Measurements from ENCODE around the gene FOXN3. TPM values are rescaled to one million over a fixed set of nuclear protein-coding genes. Genes with fewer than 3 reads are reported as not detected.

Gene FOXN3
- total RNA-seq, 1 experiment from 2014 or later: 21.0 TPM

- DNase-seq (ENCODE audit: low read depth): no peak
Measured at GRCh38 chr14:89409961-89410360, 7.1 kb downstream of the FOXN3 start.

GRCh38 chr14:89408907-89409700 lies 7.9 kb downstream of the FOXN3 start:
- DNase-seq (ENCODE audit: low read depth): no peak

GRCh38 chr14:89407856-89408255 lies 9.2 kb downstream of the FOXN3 start:
- DNase-seq (ENCODE audit: low read depth): no peak

GRCh38 chr14:89406941-89407340 lies 10.1 kb downstream of the FOXN3 start:
- no peak for DNase-seq (ENCODE audit: low read depth)

- DNase-seq (ENCODE audit: low read depth): no peak
Measured at GRCh38 chr14:89406361-89406760, 10.7 kb downstream of the FOXN3 start.

- DNase-seq (ENCODE audit: low read depth): no peak
Measured at GRCh38 chr14:89405712-89406111, 11.3 kb downstream of the FOXN3 start.

GRCh38 chr14:89402363-89402762 lies 14.7 kb downstream of the FOXN3 start:
- no peak for DNase-seq (ENCODE audit: low read depth)

- no peak for DNase-seq (ENCODE audit: low read depth)
Measured at GRCh38 chr14:89401761-89402160, 15.3 kb downstream of the FOXN3 start.

- DNase-seq (ENCODE audit: low read depth): no peak
Measured at GRCh38 chr14:89401241-89401640, 15.8 kb downstream of the FOXN3 start.

GRCh38 chr14:89400529-89400928 lies 16.5 kb downstream of the FOXN3 start:
- DNase-seq (ENCODE audit: low read depth): no peak

- peak; percentile 57 for DNase-seq (ENCODE audit: low read depth)
Measured at GRCh38 chr14:89399594-89400068, 17.4 kb downstream of the FOXN3 start.

GRCh38 chr14:89399157-89399556 lies 17.9 kb downstream of the FOXN3 start:
- DNase-seq (ENCODE audit: low read depth): no peak

GRCh38 chr14:89397569-89398230 lies 19.3 kb downstream of the FOXN3 start:
- DNase-seq (ENCODE audit: low read depth): no peak

GRCh38 chr14:89394972-89395371 lies 22.1 kb downstream of the FOXN3 start:
- no peak for DNase-seq (ENCODE audit: low read depth)

GRCh38 chr14:89393222-89393745 lies 23.7 kb downstream of the FOXN3 start:
- no peak for DNase-seq (ENCODE audit: low read depth)

- DNase-seq (ENCODE audit: low read depth): no peak
Measured at GRCh38 chr14:89392181-89392580, 24.9 kb downstream of the FOXN3 start.

GRCh38 chr14:89391556-89391955 lies 25.5 kb downstream of the FOXN3 start:
- no peak for DNase-seq (ENCODE audit: low read depth)

GRCh38 chr14:89391123-89391522 lies 25.9 kb downstream of the FOXN3 start:
- no peak for DNase-seq (ENCODE audit: low read depth)

GRCh38 chr14:89388853-89389252 lies 28.2 kb downstream of the FOXN3 start:
- DNase-seq (ENCODE audit: low read depth): no peak

- DNase-seq (ENCODE audit: low read depth): no peak
Measured at GRCh38 chr14:89387922-89388685, 28.9 kb downstream of the FOXN3 start.

GRCh38 chr14:89386212-89386886 lies 30.7 kb downstream of the FOXN3 start:
- DNase-seq (ENCODE audit: low read depth): no peak

Measured in LHCN-M2 (cell line).